Activated CD4-positive, alpha-beta T cell treated with anti-CD3 and anti-CD28 coated beads, Interleukin-2, amount 50 U/mL, for 48 hours (primary cell): ENCODE measurements around the gene ZMAT5.

Experiments
- DNase-seq, 2 experiments: peaks; one replicate each; pipeline ENCODE4 v3.0.0-alpha.2; 2020

ZMAT5 gene, protein sequence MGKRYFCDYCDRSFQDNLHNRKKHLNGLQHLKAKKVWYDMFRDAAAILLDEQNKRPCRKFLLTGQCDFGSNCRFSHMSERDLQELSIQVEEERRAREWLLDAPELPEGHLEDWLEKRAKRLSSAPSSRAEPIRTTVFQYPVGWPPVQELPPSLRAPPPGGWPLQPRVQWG

GRCh38 chr22:29766632-29767170 is at the start of gene ZMAT5:
TSS of gene ZMAT5 (minus strand) at chr22:29767007. CDS start at chr22:29748544, 18,463 bp downstream.
- peak; percentile 91 to 94 for DNase-seq

GRCh38 chr22:29816539-29816938 is 49.7 kb upstream of the ZMAT5 start:
- DNase-seq, result no peak

GRCh38 chr22:29816128-29816527 is 49.3 kb upstream of the ZMAT5 start:
- DNase-seq, result no peak

GRCh38 chr22:29815580-29815979 is 48.8 kb upstream of the ZMAT5 start:
- DNase-seq, result no peak

DNA sequence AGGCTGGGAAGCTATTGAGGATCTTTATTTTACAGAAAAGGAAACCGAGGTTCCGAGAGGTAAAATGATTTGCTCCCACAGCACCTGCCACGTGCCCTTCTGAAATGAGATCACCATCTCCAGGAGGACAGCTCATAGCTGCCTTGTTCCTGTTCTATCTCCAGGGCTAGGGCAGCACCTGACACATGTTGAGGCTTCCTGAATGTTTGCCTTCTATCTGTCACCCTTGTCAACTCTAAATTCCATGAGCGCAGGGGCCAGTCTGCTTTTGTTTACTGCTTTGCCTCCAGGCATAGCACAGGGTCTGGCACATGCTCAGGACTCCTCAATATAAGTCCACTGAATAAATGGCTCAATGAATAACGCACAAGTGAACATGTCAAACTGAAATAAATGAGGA is 47.2 kb upstream of the ZMAT5 start:
- no peak for DNase-seq

GRCh38 chr22:29813563-29813962 is 46.8 kb upstream of the ZMAT5 start:
- no peak for DNase-seq

DNA sequence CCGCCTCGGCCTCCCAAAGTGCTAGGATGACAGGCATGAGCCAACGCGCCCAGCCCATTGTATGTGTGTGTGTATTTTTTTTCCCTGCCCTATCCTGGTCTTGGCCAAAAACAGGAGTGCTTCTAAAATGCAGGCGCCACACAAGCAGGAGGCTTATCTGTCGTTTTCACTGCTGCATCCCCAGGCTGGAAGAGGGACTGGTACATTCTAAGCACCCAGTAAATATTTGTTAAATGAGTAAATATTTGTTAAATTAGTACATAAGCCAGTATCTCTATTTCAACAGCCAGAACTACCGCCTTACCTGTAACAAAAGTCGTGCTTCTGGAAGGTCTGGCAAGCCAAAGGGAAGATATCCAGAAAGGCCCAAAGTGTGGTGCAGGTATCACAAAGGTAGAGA is 46.3 kb upstream of the ZMAT5 start:
- DNase-seq, result no peak

DNA sequence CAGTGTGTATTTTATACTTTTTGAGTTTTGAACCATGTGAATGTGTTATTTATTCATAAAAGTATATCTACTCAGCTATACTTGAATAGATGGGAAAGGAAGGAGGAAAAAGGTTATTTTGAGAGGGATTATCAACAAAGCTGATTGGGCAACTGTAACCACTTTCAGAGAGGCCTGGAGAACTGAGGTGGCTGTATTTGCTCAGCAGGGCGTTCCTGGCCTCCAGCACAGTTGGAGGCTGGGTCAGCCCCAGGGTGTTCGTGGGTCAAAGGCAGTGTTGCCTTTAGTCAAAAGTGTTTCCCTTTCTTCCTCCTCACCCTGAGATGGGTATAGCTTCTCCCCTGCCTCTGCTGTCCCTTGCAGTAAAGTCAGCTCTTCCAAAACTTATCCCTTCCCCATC is 44.6 kb upstream of the ZMAT5 start:
- no peak for DNase-seq

- no peak for DNase-seq
These were observed 43.4 kb upstream of the ZMAT5 start for GRCh38 chr22:29810216-29810615.

DNA sequence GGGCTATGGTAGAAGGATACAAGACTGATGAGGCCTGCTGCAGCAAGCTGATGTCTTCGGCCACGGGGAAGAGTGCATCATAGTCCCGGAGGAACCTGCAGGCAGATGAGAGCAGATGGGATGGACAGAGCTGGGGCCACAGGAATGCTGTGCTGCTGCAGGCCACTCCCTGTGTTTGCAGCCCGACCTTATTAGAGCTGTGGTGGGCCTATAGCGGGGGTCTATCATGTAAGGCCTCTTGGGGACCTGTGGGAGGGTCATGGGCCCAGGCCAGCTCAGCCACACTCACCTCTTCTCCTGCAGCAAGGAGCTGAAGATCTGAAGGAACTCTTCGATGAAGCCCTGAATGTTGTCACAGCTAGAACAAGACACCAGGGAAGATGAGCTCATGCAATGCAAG is 39.4 kb upstream of the ZMAT5 start:
- DNase-seq, result no peak

DNA sequence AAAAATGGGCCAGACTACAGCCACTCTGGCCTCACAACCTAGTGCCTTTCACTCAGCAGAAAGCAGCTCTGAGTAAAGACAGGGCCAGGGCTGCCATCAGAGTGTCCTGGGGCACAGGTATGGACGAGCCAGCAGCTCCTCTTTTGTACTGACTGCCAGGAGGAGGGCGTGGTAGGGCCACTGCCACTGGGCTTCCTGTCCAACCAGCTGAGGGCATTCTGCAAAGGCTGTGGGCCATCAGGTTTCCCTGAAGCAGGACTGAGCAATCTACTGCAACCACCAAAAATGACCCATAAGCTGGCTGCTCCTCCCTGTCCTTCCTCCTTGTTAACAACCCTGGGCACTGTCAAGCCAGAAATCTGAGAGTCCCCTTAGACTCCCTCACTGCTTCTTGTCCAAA is 38.2 kb upstream of the ZMAT5 start:
- DNase-seq, result no peak

- DNase-seq, result no peak
These were observed 36.4 kb upstream of the ZMAT5 start for GRCh38 chr22:29803190-29803589.

DNA sequence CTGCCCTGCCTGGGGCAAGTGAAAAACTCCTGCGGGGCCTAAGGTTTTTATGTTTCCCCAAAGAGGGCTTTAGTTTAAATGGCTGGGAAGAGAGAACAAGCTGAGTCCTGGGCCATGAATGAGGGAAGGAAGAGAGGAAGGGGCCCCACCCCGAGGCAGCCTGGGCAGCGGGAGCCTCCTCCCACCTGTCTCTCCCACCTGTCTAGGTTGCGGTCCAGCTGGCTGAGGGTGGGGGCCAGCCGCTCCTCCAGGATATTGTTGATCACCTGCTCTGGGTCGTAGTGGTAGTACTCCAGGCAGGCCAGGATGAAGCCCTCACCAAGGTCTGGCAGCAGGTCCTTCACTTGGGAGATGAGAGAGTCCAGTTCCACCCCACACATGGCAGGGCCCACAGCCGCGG is 35.0 kb upstream of the ZMAT5 start:
- DNase-seq, result no peak

GRCh38 chr22:29801153-29801552 is 34.3 kb upstream of the ZMAT5 start:
- no peak for DNase-seq

GRCh38 chr22:29799217-29799680 is 32.4 kb upstream of the ZMAT5 start:
- no peak for DNase-seq

DNA sequence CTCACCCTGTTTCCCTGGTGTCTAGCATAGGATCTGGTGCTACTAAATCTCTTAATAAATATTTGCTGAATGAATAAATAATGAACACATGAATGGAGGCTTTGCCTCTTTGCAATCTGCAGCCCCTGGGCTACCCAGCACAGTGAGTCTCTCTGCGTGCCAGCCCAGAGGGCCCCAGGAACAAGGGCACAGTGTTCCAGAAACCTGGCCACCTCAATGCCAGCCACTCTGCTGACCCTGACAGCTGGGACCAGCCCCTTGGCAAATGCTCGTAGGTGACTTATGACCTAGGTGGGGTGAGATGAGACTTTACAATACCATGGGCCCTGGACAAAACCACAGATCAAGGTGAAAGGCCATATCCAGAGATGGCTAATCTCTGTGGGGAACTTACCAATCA is 32.0 kb upstream of the ZMAT5 start:
- no peak for DNase-seq

- DNase-seq, result no peak
These were observed 31.5 kb upstream of the ZMAT5 start for GRCh38 chr22:29798318-29798717.

GRCh38 chr22:29797351-29797750 is 30.5 kb upstream of the ZMAT5 start:
- DNase-seq, result no peak

GRCh38 chr22:29795663-29796062 is 28.9 kb upstream of the ZMAT5 start:
- DNase-seq, result no peak

DNA sequence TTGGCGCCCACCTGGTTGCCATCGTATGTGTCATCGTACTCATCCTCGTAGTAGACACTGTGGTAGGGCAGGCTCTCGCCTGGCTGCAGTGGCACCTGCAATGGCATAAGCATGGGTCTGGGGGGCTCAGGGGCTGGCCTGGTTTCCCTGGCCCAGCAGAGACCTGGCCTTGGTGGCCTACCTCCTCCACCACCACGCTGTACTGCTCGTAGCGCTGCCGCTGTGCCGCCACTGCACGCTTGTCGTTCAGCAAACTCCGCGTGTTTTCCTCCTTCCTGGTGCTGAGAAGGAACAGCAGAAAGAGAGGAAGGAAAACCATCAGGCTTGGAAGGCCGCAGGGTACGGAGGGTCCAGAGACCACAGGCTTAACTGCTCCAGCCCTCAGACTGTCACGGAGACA is 26.6 kb upstream of the ZMAT5 start:
- DNase-seq, result no peak

DNA sequence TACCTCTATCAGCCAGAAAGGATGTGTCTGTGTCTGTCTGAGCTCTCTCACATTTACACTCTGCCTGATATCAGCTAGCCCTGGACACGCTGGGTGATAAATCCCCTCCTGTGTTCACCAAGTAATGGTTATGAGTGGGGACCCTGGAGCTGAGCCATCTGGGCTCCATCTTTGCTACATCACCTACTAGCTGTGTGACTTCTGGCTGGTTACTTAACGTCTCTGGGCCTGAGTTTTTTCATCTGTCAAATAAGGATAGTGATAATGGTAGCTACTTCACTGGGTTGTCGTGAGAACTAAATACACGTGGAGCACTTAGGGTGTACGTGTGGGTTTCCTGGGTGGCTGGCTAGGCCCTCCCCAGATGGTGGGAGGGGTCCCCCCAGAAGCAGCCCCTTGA is 23.3 kb upstream of the ZMAT5 start:
- no peak for DNase-seq

DNA sequence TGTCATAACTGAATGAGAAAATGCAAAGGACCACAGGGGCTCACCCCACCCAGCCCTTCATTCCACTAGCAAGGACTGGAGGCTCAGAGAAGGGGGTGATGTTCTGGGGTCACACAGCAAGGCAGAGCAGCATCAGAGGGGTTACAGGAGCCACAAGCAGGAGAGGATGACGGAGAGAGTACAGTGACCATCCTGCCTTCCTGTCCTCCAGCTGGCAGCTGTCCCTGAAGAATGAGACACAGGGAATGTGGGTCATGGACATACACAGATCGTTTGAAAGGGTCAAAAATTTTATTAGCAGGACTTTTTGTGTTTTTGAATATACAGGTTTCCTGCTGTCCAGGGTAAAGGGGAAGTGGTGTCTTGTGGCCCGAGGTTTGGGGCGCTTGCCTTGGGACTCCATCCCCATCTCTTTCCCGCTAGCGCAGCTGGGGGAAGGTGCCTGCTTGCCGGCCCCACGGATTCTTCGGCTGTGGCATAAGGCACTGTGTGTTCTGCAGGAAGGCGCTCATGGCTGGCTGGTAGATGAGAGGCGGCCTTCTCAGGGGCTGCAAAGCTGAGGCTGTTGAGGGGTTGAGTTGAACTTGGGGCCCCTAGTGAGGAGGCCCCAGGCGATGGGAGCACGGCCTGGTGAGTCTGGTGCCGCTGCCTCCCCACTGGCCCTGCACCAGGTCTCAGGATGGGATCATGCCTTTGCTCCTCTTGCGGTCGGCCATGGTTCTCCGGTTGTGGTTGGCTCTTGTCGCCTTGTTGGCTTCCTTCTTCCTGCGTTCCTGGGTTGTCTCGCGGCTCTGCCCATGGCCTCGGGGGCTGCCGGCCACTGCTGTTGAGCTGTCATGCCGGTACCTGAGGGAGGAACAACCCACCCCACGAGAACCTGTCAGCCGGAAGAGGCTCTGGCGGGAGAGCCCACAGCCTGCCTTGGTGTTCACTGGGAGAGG is 21.8 kb upstream of the ZMAT5 start:
- DNase-seq, result no peak

DNA sequence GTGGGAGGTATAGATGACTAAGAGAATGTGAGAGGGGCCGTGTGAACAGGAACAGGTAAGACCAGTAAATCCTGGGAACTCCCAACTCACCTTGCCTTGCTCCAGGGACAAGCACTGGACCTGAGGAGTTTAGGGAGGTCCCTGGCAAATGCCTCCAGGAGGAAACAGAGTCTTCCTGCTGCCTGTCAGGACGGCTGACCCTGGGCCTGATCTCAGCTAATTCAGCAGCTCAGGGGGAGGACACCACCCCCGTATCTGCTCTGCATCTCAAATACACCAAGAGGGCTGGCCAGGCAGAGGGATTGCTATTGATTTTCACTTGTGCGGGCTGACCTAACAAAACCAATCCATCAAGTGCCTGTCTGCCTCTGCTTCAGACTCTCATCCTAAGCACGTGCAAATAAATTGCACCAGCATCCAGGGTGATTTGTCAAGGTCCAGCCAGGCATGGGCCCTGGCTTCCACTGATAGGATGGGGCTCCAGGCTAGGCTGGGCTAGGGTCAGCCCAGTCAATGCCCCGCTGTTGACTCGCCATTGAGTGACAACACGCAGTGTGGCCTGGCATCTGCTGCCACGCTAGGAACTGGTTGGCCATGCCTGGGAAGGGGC is 20.7 kb upstream of the ZMAT5 start:
- no peak for DNase-seq

GRCh38 chr22:29786031-29786430 is 19.2 kb upstream of the ZMAT5 start:
- no peak for DNase-seq
